ENCODE measurements around the gene MTA2. TPM values are rescaled to one million over a fixed set of nuclear protein-coding genes. Genes with fewer than 3 reads are reported as not detected.
"Not testable (repeated sequence)": the region's sequence is repeated elsewhere in the genome, so short reads cannot be mapped to it uniquely, and the experiment has no call there.

Gene MTA2
- total RNA-seq, 2 experiments from 2014 or later: 245 to 264 TPM

DNA sequence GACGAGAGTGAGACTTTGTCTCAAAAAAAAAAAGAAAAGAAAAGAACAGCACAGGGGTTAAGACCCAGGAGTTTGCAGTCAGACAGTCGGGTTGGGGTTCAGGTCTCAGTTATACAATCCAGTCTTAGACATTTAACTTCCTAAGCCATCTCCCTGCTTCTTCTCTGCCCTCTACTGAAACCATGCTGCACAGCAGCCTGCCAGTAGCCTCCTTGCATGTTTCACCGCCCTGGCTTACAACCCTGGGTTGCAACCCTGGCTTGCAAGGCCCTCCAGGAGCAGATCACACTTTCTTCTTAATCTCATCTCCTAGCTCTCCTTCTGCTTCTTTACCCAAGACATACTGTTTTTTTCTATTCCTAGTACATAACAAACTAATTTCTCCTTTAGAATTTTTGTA lies 26.0 kb upstream of the MTA2 start:
- ATAC-seq (no peak), DNase-seq (no peak)
- H3K36me3 Mint-ChIP-seq: peaks cover 52% of the 10 kb centered on the region
- no peaks in the 10 kb centered on the region for H3K4me1 Mint-ChIP-seq
- CTCF ChIA-PET: interaction anchor here (0.7 to 1.6 kb wide), 3 partner anchors 16 to 1614 kb away, joined by 3 to 8 read pairs (median 5); partner anchors contain the start of gene EML3
- no peaks in the 10 kb centered on the region for H3K27me3 Mint-ChIP-seq
- no peaks in the 10 kb centered on the region for H3K9me3 Mint-ChIP-seq (ENCODE audit: low read depth)
- no peak overlapping the region for H3K27ac Mint-ChIP-seq
- H3K4me3 Mint-ChIP-seq: no peak overlapping the region

DNA sequence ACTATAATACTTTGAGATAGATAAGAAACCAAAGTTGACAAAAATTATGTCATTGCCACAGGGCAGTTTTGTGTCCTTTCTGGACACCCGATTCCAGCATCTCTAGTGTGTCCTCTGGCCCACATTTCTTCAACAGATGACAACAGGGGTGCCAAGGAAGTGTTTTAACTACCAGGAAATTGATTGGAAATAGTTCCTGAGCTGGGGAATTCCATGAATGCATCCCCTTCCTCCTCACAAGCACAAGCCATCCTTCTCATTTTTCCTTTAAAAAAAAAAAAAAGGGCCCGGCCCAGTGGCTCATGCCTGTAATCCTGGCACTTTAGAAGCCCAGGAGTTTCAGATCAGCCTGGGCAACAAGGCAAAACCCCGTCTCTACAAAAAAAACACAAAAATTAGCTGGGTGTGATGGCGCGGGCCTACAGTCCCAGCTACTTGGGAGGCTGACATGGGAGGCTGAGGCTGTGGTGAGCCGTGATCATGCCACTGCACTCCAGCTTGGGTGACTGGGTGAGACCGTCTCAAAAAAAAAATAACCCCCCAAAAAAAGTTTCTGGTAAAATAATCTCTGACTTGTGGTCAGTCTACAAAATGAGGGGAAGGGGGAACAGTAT lies 20.9 kb upstream of the MTA2 start:
- no peak for DNase-seq
- H3K4me1 Mint-ChIP-seq: peaks cover 19% of the 10 kb centered on the region
- H3K4me3 Mint-ChIP-seq: peak overlapping the region; percentile 60
- peaks cover 26% of the 10 kb centered on the region for H3K36me3 Mint-ChIP-seq
- no peaks in the 10 kb centered on the region for H3K9me3 Mint-ChIP-seq (ENCODE audit: low read depth)
- peak overlapping the region; percentile 85 for H3K27ac Mint-ChIP-seq
- no peaks in the 10 kb centered on the region for H3K27me3 Mint-ChIP-seq
- CTCF ChIA-PET: interaction anchor here (0.8 to 4.2 kb wide), 12 partner anchors 11 to 228 kb away, joined by 3 to 39 read pairs (median 5); partner anchors contain the start of genes C11orf98, CSKMT, EML3 and MTA2
- ATAC-seq: no peak

DNA sequence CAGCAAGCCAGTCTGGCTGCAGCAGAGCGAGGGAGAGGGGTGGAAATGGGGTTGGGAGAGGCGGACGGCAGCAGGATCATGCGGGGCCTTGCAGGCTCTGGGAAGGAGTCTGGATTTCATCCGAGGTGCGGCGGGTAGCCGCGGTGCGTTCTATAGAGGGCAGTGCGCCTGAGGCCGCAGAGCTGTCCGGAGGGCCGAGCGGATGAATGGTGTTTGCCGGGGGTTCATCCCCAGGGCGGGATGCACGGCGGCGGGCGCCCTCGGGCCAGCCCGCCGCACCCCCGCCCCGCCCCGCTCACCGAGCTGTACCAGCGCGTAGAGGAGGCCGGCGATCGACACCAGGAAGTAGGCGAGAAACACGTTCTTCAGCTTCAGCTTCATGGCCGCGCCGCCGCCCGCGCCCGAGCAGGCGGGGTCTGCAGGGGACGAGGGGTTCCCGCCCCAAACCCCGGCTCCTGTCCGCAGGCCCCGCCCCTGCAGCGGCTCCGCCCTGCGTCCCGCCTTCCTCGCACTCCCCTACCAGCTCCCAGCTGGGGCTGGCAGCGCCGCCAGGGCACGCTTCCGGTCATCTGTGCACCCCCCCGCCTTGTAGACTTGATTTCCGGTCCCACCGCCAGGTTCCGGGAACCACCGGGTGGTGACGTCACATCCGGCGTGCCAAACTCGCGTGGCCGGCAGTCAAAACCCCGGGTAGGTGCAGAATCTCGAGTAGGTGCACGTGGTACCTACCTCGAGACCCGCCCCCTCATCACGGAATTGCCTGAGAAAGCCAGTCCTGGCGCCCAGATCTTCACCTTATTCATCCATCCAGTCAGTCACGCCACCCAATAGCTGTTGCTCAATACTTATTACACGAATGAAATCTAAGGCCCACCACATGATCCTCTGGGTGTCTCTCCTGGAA lies 20.2 kb upstream of the MTA2 start, which contains the start of gene B3GAT3:
TSS of gene B3GAT3 (minus strand) at position 420 of the 904 bp plus-strand sequence. CDS start at position 381, 39 bp downstream.
- H3K27me3 Mint-ChIP-seq: no peaks in the 10 kb centered on the region
- peaks cover 24% of the 10 kb centered on the region for H3K36me3 Mint-ChIP-seq
- no peaks in the 10 kb centered on the region for H3K9me3 Mint-ChIP-seq (ENCODE audit: low read depth)
- peaks cover 19% of the 10 kb centered on the region for H3K4me1 Mint-ChIP-seq
- peak within 1 kb of the TSS; percentile 96 for H3K27ac Mint-ChIP-seq
- DNase-seq: peak; percentile 98
- ATAC-seq: peak; percentile 93
- CTCF ChIA-PET: interaction anchor here (0.7 to 4.2 kb wide), 14 partner anchors 10 to 197 kb away, joined by 3 to 39 read pairs (median 5); partner anchors contain the start of genes C11orf98, CSKMT, EML3 and MTA2
- peak within 1 kb of the TSS; percentile 90 for H3K4me3 Mint-ChIP-seq

DNA sequence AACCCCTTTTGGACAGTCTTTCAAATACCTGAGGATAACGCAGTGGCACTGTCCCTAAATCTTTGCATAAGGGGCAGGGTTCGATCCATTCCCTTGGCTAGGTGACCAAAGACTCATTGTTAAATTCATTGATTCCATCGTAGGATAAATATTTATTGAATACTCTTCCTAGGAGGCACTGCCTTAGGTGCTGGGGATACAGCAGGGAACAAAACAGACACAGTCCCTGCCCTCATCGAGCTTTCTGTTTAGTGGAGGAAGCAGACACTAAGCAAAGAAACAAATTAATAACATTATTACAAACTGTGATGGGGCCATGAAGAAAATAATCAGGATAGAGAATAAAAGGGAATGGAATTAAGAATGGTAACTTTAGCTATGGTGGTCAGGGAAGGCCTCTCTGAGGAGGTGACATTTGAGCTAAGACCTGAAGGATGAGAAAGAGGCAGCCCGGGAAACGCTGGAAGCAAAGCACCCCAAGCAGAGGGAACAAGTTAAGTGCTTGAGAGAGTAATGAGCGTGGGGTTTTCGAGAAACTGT lies 19.4 kb upstream of the MTA2 start:
- CTCF ChIA-PET: interaction anchor here (0.7 to 4.2 kb wide), 11 partner anchors 10 to 196 kb away, joined by 3 to 39 read pairs (median 5); partner anchors contain the start of genes C11orf98, CSKMT, EML3 and MTA2
- ATAC-seq (no peak), DNase-seq (no peak)
- H3K9me3 Mint-ChIP-seq (ENCODE audit: low read depth): no peaks in the 10 kb centered on the region
- peaks cover 23% of the 10 kb centered on the region for H3K36me3 Mint-ChIP-seq
- peak overlapping the region; percentile 96 for H3K27ac Mint-ChIP-seq
- H3K27me3 Mint-ChIP-seq: no peaks in the 10 kb centered on the region
- H3K4me1 Mint-ChIP-seq: peaks cover 19% of the 10 kb centered on the region
- peak overlapping the region; percentile 90 for H3K4me3 Mint-ChIP-seq

DNA sequence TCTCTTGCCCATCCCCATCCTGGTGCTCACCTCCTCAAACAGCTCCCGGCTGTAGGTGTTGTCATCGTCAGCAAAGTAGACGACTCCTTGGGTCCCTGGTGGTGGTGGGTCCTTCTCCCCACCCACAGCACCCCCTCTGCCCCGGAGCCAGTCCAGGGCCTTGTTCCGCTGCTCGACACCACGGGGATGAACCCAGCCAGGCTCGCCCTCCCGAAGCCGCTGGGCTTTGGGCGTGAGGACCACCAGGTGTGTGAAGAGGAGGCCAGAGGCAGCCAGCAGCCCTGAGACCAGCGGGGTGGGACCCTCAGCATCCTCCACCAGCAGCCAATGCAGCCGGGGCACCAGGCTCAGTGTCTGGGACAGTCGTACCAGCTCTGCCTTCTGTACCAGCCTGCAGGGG lies 15.3 kb upstream of the MTA2 start:
- H3K9me3 Mint-ChIP-seq (ENCODE audit: low read depth); DNase-seq; ATAC-seq; H3K27ac Mint-ChIP-seq; H3K4me3 Mint-ChIP-seq; H3K27me3 Mint-ChIP-seq: not testable (repeated sequence)
- CTCF ChIA-PET: interaction anchor here (0.6 to 1.7 kb wide), 2 partner anchors 15 to 48 kb away, joined by 3 to 5 read pairs; partner anchors contain the start of genes C11orf98, CSKMT and MTA2
- Mint-ChIP-seq H3K36me3 (peaks cover 18% of the 10 kb centered on the region), H3K4me1 (peaks cover 29% of the 10 kb centered on the region)

DNA sequence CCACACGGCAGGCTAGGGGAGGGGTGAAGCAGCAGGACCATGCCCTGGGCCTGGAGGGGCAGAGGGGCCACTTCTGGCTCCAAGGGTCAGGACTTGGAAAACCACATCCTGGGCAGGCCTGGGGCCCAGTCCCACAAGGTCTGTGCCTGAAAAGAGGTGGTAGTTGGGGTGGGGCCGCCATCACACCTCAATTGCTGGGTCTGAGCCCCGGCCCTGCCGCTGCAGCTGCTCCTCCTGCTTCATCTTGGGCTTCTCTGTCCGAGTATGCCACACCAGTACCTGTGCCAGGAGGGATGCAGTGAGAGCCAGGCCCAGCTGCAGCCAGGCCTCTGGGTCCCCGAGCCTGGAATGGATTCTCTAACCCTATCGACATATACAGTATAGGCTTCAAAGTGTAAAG lies 13.9 kb upstream of the MTA2 start:
- H3K27ac Mint-ChIP-seq: no peak overlapping the region
- CTCF ChIA-PET: no interaction called here
- ATAC-seq: no peak

DNA sequence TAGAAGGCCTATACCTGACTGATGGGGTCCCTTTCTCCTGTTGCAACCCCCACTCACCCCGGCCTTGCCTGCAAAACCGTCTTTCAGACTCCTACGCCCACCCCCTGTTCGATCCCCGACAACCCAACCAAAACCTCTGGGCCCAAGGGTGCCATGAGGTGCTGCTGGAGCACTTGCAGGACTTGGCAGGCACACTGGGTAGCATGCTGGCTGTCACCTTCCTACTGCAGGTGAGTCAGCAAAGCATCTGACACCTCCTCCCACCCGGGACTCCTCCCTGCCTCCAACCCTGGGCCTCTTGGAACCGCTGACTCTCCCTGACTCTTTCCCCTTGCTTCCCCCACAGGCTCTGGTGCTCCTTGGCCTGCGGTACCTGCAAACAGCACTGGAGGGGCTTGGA lies 12.6 kb upstream of the MTA2 start:
- CTCF ChIA-PET: interaction anchor here (1.7 kb wide), 2 partner anchors 12 to 80 kb away, joined by 4 to 5 read pairs; partner anchors contain the start of gene MTA2
- Mint-ChIP-seq H3K27me3 (no peaks in the 10 kb centered on the region), H3K27ac (peak overlapping the region; percentile 77), H3K4me1 (peaks cover 39% of the 10 kb centered on the region), H3K36me3 (peaks cover 16% of the 10 kb centered on the region), H3K9me3 (ENCODE audit: low read depth) (no peaks in the 10 kb centered on the region), H3K4me3 (no peak overlapping the region)
- no peak for ATAC-seq
- no peak for DNase-seq

More for the DNA sequence above, 13.9 kb upstream of the MTA2 start:
- Mint-ChIP-seq H3K4me1 (peaks cover 36% of the 10 kb centered on the region), H3K4me3 (no peak overlapping the region), H3K27me3 (no peaks in the 10 kb centered on the region), H3K9me3 (ENCODE audit: low read depth) (no peaks in the 10 kb centered on the region), H3K36me3 (peaks cover 14% of the 10 kb centered on the region)
- no peak for DNase-seq

DNA sequence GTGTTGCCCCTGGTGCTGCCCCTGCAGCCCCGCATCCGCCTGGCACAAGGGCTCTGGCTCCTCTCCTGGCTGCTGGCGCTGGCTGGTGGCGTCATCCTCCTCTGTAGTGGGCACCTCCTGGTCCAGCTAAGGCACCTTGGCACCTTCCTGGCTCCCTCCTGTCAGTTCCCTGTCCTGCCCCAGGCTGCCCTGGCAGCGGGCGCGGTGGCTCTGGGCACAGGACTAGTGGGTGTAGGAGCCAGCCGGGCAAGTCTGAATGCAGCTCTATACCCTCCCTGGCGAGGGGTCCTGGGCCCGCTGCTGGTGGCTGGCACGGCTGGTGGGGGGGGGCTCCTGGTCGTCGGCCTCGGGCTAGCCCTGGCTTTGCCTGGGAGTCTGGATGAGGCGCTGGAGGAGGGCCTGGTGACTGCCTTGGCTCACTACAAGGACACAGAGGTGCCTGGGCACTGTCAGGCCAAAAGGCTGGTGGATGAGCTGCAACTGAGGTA lies 11.7 kb upstream of the MTA2 start:
- DNase-seq (no peak), ATAC-seq (no peak)
- Mint-ChIP-seq H3K36me3 (peaks cover 15% of the 10 kb centered on the region), H3K9me3 (ENCODE audit: low read depth) (no peaks in the 10 kb centered on the region), H3K27ac (peak overlapping the region; percentile 64), H3K27me3 (no peaks in the 10 kb centered on the region), H3K4me1 (peaks cover 42% of the 10 kb centered on the region), H3K4me3 (no peak overlapping the region)
- CTCF ChIA-PET: interaction anchor here (1.0 to 4.2 kb wide), 6 partner anchors 8 to 189 kb away, joined by 3 to 36 read pairs (median 4); partner anchors contain the start of genes B3GAT3 and MTA2

DNA sequence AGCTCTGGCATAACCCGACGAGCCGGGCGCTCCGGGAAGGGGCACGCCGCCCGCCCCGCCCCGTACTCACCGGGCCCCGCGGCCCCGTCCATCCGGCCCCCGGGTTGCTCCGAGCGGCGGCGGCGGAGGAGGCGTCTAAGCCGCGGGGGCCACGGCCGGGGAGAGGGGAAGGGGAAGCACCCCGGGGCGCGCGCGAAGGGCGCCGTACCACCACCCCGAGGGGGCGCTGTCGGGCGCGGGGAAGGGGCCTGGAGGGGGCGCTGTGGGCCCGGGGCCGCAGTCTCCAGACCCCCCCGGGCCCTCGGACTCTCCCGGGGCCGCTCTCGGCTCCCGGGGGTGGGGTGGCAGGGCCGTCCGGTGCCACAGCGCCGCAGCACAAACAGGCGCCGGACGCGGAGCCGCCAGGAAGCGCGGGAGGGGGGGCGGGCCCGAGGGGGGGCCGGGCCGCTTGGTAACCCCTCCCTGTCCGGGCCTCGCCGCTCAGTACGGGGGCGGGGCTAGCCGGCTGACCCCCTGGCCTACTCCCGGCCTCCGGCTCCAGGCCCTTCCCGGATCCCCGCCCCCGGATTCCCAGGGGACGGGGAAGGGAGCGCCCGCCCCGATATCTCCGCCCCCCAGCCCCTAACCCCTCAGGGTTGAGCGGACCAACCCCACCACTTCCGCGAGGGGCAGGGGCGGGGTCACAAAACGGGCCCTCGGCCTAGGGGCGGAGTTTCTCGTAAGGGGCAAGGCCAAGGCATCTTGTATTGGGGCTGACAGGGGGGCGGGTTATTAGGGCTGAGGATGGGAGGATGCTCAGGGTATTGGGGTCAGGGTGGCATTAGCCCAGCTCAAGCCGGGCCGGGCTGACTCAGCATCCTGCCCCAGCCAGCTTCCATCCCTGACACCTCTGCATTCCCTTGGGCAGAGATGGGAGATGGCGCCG lies 11.0 kb upstream of the MTA2 start, which contains the start of the genes EML3 and ROM1:
TSS of gene EML3 (minus strand) at position 410 of the 925 bp plus-strand sequence. CDS start at position 92, 318 bp downstream.
TSS of gene ROM1 (plus strand) at position 892 of the 925 bp plus-strand sequence. CDS start at position 917, 25 bp downstream.
- CTCF ChIA-PET: interaction anchor here (0.7 to 4.2 kb wide), 32 partner anchors 8 to 188 kb away, joined by 3 to 54 read pairs (median 4); partner anchors contain the start of genes B3GAT3, BSCL2, C11orf98 and CSKMT
- no peaks in the 10 kb centered on the region for H3K9me3 Mint-ChIP-seq (ENCODE audit: low read depth)
- H3K36me3 Mint-ChIP-seq: peaks cover 19% of the 10 kb centered on the region
- ATAC-seq (peak; percentile 83), DNase-seq (peak; percentile 95)
- H3K4me3 Mint-ChIP-seq: peak within 1 kb of the TSS; percentile 100
- peaks cover 48% of the 10 kb centered on the region for H3K4me1 Mint-ChIP-seq
- H3K27ac Mint-ChIP-seq: peak within 1 kb of the TSS; percentile 99
- no peaks in the 10 kb centered on the region for H3K27me3 Mint-ChIP-seq

DNA sequence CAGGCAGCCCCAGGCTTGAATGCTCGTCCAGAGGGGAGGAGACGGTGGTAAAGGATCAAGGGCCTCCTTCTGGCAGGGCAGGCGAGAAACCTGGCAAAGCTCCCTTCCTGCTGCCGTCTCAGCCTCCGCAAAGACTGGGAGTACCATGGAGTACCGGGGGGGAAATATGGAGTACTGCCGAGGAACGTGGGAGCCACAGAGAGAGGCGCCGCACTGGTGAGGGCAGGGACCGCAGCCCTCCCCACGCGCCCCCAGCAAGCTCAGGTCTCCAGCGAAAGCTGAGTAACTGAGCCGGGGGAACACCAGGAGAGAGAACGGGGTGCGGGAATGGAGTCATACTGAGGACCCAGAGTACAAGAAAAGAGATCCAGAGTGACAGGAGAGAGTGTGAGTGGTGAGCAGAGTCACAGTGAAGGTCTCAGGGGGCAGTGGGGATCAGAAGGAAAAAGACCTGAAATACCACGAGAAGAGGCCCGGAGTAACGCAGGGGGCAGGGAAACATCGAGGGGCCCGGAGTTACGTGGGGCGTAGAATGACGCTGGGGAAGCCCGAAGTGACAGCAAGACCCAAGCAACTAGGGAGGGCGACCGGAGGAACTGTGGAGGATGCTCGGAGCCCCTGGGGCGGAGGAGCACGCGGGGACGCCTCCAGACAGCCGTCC lies 10.2 kb upstream of the MTA2 start:
- Mint-ChIP-seq H3K4me1 (peaks cover 50% of the 10 kb centered on the region), H3K4me3 (peak overlapping the region; percentile 100)
- peak; percentile 70 for DNase-seq

More for the DNA sequence above, 10.2 kb upstream of the MTA2 start:
- H3K27me3 Mint-ChIP-seq: no peaks in the 10 kb centered on the region
- H3K36me3 Mint-ChIP-seq: peaks cover 18% of the 10 kb centered on the region
- CTCF ChIA-PET: interaction anchor here (0.7 to 4.2 kb wide), 31 partner anchors 8 to 175 kb away, joined by 3 to 54 read pairs (median 4); partner anchors contain the start of genes B3GAT3, BSCL2, C11orf98 and CSKMT
- peak; percentile 6 for ATAC-seq
- H3K27ac Mint-ChIP-seq: peak overlapping the region; percentile 99
- H3K9me3 Mint-ChIP-seq (ENCODE audit: low read depth): no peaks in the 10 kb centered on the region

Measured in activated CD8-positive, alpha-beta memory T cell treated with anti-CD3 and anti-CD28 coated beads, Interleukin-2, amount 10 ng/mL, durations not matched to agents 7 days and 5 days (primary cell).